Hepatocyte (in vitro differentiated cells): ENCODE measurements around the gene PEAR1.

ENCODE experiments used
- EZH2 ChIP-seq: fragments of 200-600 bp; sonication (generic); IDR thresholded peaks from 2 replicates; pipeline ENCODE4 v1.6.1; 2016; ENCODE audit warnings: antibody characterized with exemption, mild to moderate bottlenecking, borderline replicate concordance
- TF ChIP-seq, protein P1 (sequence below): fragments of 200-600 bp; sonication (generic); IDR thresholded peaks from 2 replicates; pipeline ENCODE4 v1.5.1; 2016; ENCODE audit warnings: antibody characterized with exemption, mild to moderate bottlenecking; ENCODE audit not compliant: poor library complexity

DNA sequence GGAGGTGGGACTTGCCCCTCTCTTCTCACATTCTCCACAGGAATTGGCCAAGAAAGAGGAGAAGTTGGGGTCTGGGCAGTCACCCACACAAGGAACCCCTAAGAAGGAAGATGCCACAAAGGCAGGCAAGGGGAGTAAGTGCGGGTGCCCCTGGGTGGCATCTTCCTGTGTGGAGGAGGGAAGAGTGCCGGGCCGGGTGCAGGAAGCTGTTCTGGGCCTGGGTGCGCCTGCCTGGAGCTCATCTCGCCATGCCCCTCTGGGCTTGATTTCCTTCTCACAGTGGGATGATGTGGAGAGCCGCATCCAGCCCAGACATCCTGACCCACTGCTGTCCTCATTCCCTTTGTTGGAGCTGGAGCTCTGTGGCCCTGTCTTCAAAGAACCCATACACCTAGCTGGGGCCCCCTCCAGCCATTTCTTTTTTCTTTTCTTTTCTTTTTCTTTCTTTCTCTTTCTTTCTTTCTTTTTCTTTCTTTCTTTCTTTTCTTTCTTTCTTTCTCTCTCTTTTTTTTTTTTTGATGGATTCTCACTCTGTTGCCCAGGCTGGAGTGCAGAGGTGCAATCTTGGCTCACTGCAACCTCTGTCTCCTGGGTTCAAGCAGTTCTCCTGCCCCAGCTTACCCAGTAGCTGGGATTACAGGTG lies 36.2 kb downstream of the PEAR1 start:
- TF ChIP-seq EZH2, result no peak
- TF ChIP-seq, protein P1, sequence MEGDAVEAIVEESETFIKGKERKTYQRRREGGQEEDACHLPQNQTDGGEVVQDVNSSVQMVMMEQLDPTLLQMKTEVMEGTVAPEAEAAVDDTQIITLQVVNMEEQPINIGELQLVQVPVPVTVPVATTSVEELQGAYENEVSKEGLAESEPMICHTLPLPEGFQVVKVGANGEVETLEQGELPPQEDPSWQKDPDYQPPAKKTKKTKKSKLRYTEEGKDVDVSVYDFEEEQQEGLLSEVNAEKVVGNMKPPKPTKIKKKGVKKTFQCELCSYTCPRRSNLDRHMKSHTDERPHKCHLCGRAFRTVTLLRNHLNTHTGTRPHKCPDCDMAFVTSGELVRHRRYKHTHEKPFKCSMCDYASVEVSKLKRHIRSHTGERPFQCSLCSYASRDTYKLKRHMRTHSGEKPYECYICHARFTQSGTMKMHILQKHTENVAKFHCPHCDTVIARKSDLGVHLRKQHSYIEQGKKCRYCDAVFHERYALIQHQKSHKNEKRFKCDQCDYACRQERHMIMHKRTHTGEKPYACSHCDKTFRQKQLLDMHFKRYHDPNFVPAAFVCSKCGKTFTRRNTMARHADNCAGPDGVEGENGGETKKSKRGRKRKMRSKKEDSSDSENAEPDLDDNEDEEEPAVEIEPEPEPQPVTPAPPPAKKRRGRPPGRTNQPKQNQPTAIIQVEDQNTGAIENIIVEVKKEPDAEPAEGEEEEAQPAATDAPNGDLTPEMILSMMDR, result no peak
